Muscle of arm (tissue), 12 donors: ENCODE measurements around the gene PARVA. TPM values are rescaled to one million over a fixed set of nuclear protein-coding genes. Genes with fewer than 3 reads are reported as not detected.

Experiments
- DNase-seq: peaks from one replicate; pipeline ENCODE4 v3.0.0-alpha.2; 2013
- polyA plus RNA-seq, 12 donors: library from polyadenylated mRNA; unstranded; fragments of 120-200 nt; gene quantifications; one replicate each; pipeline ENCODE4 v1.2.1, GENCODE V29; 2013; ENCODE audit not compliant: insufficient read length in 12 of 12

Gene PARVA
- polyA plus RNA-seq, 12 donors: 35.6 to 94.3 (median 65.1) TPM

GRCh38 chr11:12430351-12430750 is 53.0 kb downstream of the PARVA start:
- DNase-seq: no peak

GRCh38 chr11:12430954-12431595 is 53.7 kb downstream of the PARVA start:
- DNase-seq: no peak

- no peak for DNase-seq
Observed at GRCh38 chr11:12432507-12432906, 55.1 kb downstream of the PARVA start.

GRCh38 chr11:12433121-12433520 is 55.8 kb downstream of the PARVA start:
- DNase-seq: no peak

- no peak for DNase-seq
Observed at GRCh38 chr11:12433571-12434324, 56.4 kb downstream of the PARVA start.

GRCh38 chr11:12434325-12434654 is 56.9 kb downstream of the PARVA start:
- no peak for DNase-seq

GRCh38 chr11:12435264-12435663 is 57.9 kb downstream of the PARVA start:
- no peak for DNase-seq

GRCh38 chr11:12436266-12436665 is 58.9 kb downstream of the PARVA start:
- no peak for DNase-seq

GRCh38 chr11:12438291-12438690 is 60.9 kb downstream of the PARVA start:
- DNase-seq: no peak

GRCh38 chr11:12439615-12440014 is 62.2 kb downstream of the PARVA start:
- no peak for DNase-seq

- no peak for DNase-seq
Observed at GRCh38 chr11:12440565-12440964, 63.2 kb downstream of the PARVA start.

GRCh38 chr11:12441231-12441861 is 64.0 kb downstream of the PARVA start:
- no peak for DNase-seq

GRCh38 chr11:12444601-12445000 is 67.2 kb downstream of the PARVA start:
- no peak for DNase-seq

GRCh38 chr11:12445001-12445400 is 67.6 kb downstream of the PARVA start:
- no peak for DNase-seq

GRCh38 chr11:12446863-12447262 is 69.5 kb downstream of the PARVA start:
- no peak for DNase-seq

GRCh38 chr11:12448131-12448939 is 71.0 kb downstream of the PARVA start:
- no peak for DNase-seq

- DNase-seq: no peak
Observed at GRCh38 chr11:12449961-12450715, 72.8 kb downstream of the PARVA start.

GRCh38 chr11:12451179-12451814 is 73.9 kb downstream of the PARVA start:
- no peak for DNase-seq

GRCh38 chr11:12453243-12453642 is 75.9 kb downstream of the PARVA start:
- no peak for DNase-seq

- no peak for DNase-seq
Observed at GRCh38 chr11:12454782-12455181, 77.4 kb downstream of the PARVA start.

- DNase-seq: no peak
Observed at GRCh38 chr11:12455938-12456337, 78.6 kb downstream of the PARVA start.
